OCI-M2 (cell line): ENCODE measurements around the gene VSIG10L.

Experiments
- DNase-seq: peaks from one replicate; lab custom pipeline; 2025; ENCODE audit not compliant: unreplicated experiment; lab: John Stamatoyannopoulos, UW

Gene VSIG10L

GRCh38 chr19:51318687-51319648 lies 23.0 kb downstream of the VSIG10L start:
- DNase-seq: no peak

GRCh38 chr19:51317968-51318367 lies 24.0 kb downstream of the VSIG10L start:
- DNase-seq: no peak

GRCh38 chr19:51317376-51317775 lies 24.6 kb downstream of the VSIG10L start:
- no peak for DNase-seq

GRCh38 chr19:51316688-51317087 lies 25.3 kb downstream of the VSIG10L start:
- no peak for DNase-seq

- no peak for DNase-seq
Observed at GRCh38 chr19:51311351-51312257, 30.3 kb downstream of the VSIG10L start, which contains the start of gene IGLON5. TSS of gene IGLON5 (plus strand) at chr19:51311644. CDS start at chr19:51311848, 204 bp downstream.

GRCh38 chr19:51305479-51305878 lies 36.5 kb downstream of the VSIG10L start:
- no peak for DNase-seq

GRCh38 chr19:51301266-51301665 lies 40.7 kb downstream of the VSIG10L start:
- DNase-seq: no peak

GRCh38 chr19:51297406-51297805 lies 44.5 kb downstream of the VSIG10L start:
- no peak for DNase-seq

- DNase-seq: no peak
Observed at GRCh38 chr19:51296336-51297093, 45.4 kb downstream of the VSIG10L start.

- DNase-seq: no peak
Observed at GRCh38 chr19:51295382-51296126, 46.4 kb downstream of the VSIG10L start.

- no peak for DNase-seq
Observed at GRCh38 chr19:51294977-51295375, 47.0 kb downstream of the VSIG10L start.

GRCh38 chr19:51294211-51294976 lies 47.5 kb downstream of the VSIG10L start:
- no peak for DNase-seq

GRCh38 chr19:51293571-51294210 lies 48.2 kb downstream of the VSIG10L start:
- DNase-seq: no peak

GRCh38 chr19:51292971-51293370 lies 49.0 kb downstream of the VSIG10L start:
- DNase-seq: no peak

GRCh38 chr19:51289635-51290034 lies 52.3 kb downstream of the VSIG10L start:
- no peak for DNase-seq

GRCh38 chr19:51285682-51286081 lies 56.3 kb downstream of the VSIG10L start:
- DNase-seq: no peak

GRCh38 chr19:51282335-51282734 lies 59.6 kb downstream of the VSIG10L start:
- DNase-seq: no peak
